A549 (cell line): Measurements from ENCODE around the gene AMOTL1. TPM values are rescaled to one million over a fixed set of nuclear protein-coding genes. Genes with fewer than 3 reads are reported as not detected.

Experiments
- ATAC-seq, 2 experiments: fragments of 200-7000 bp in 1 of 2; fragments of >200 bp in 1 of 2; cut with Nextera tagmentation in 1 of 2; cut with Tn5 transposase in 1 of 2; 3 replicates each; pipeline versions ENCODE4 v1.8.0 to v1.9.1; 2018 to 2020; ENCODE audit warnings: mild to moderate bottlenecking in 1 of 2, moderate library complexity in 1 of 2
- CTCF ChIA-PET: fragments of 300-600 bp; sonication (Branson Sonifier 250); formaldehyde crosslinking; extraction: SDS; loops from one replicate; lab custom pipeline; 2021; ENCODE audit warnings: antibody characterized with exemption, inconsistent platforms; lab: Yijun Ruan, JAX
- POLR2A ChIA-PET: fragments of 350-600 bp; formaldehyde crosslinking; extraction: SDS; loops from one replicate; lab custom pipeline; 2021; ENCODE audit warnings: antibody characterized with exemption, inconsistent platforms; lab: Yijun Ruan, JAX
- DNase-seq, 2 experiments: peaks; one replicate each; pipeline versions ENCODE4 v3.0.0 to v3.0.0-alpha.2; 2011 to 2016; ENCODE audit warnings: low read depth in 1 of 2, low spot score in 1 of 2
- FAIRE-seq: peaks from 2 replicates; lab custom pipeline; 2011; peaks lifted over from hg19 to GRCh38; lab: Jason Lieb, UNC
- H3K27ac ChIP-seq, 2 experiments: fragments of >200 bp; sonication (Bioruptor Twin); formaldehyde crosslinking; 3 replicates each; pipeline ENCODE4 v1.5.1; 2016 to 2017
- H3K4me1 ChIP-seq: fragments of >200 bp; sonication (Bioruptor Twin); formaldehyde crosslinking; 3 replicates; pipeline ENCODE4 v1.6.1; 2016
- H3K4me2 ChIP-seq: fragments of >200 bp; sonication (Bioruptor Twin); formaldehyde crosslinking; 3 replicates; pipeline ENCODE4 v1.6.1; 2016
- H3K4me3 ChIP-seq: fragments of >200 bp; sonication (Bioruptor Twin); formaldehyde crosslinking; 3 replicates; pipeline ENCODE4 v1.5.1; 2016
- H3K9me3 ChIP-seq: fragments of >200 bp; sonication (Bioruptor Twin); formaldehyde crosslinking; 3 replicates; pipeline ENCODE4 v1.6.1; 2016
- ATOH8 ChIP-seq: fragments of 250-450 bp; sonication (Bioruptor Pico); IDR thresholded peaks from 2 replicates; pipeline ENCODE4 v1.5.0; 2020; ENCODE audit warnings: low read depth, mild to moderate bottlenecking, moderate library complexity
- BCL3 ChIP-seq: fragments of >200 bp; sonication (Bioruptor Twin); formaldehyde crosslinking; IDR thresholded peaks from 3 replicates; pipeline ENCODE4 v1.6.1; 2016
- BHLHE40 ChIP-seq: IDR thresholded peaks from 2 replicates; pipeline ENCODE4 v1.6.1; 2012; ENCODE audit warnings: low read depth, low read length, inconsistent platforms
- CBX2 ChIP-seq: fragments of 200-600 bp; sonication (generic); IDR thresholded peaks from 2 replicates; pipeline ENCODE4 v1.6.1; 2016; ENCODE audit warnings: low read depth, mild to moderate bottlenecking, borderline replicate concordance
- CBX8 ChIP-seq: fragments of 200-600 bp; sonication (generic); IDR thresholded peaks from 2 replicates; pipeline ENCODE4 v1.6.1; 2016
- CEBPB ChIP-seq, 2 experiments: fragments of >200 bp in 1 of 2; sonication (Bioruptor Twin) in 1 of 2; formaldehyde crosslinking in 1 of 2; IDR thresholded peaks; 2 replicates each; pipeline ENCODE4 v1.6.1; 2012 to 2016
- EHMT2 ChIP-seq: fragments of 200-600 bp; sonication (generic); IDR thresholded peaks from 2 replicates; pipeline ENCODE4 v1.6.1; 2016; ENCODE audit warnings: antibody characterized with exemption, low read depth, mild to moderate bottlenecking, moderate library complexity
- FOSL2 ChIP-seq, 2 experiments: fragments of 450-650 bp in 1 of 2; fragments of >200 bp in 1 of 2; sonication (Bioruptor Twin) in 1 of 2; formaldehyde crosslinking; IDR thresholded peaks; 2 replicates each; pipeline versions ENCODE4 v1.5.0 to v1.6.1; 2016 to 2020; ENCODE audit warnings: mild to moderate bottlenecking in 1 of 2, moderate library complexity in 1 of 2
- HES2 ChIP-seq: fragments of >200 bp; sonication (Bioruptor Twin); formaldehyde crosslinking; IDR thresholded peaks from 2 replicates; pipeline ENCODE4 v1.6.1; 2016
- HMGXB4 ChIP-seq: fragments of 250-450 bp; sonication (Bioruptor Pico); IDR thresholded peaks from 2 replicates; pipeline ENCODE4 v1.5.0; 2021; ENCODE audit warnings: mild to moderate bottlenecking, moderate library complexity, borderline replicate concordance
- JUNB ChIP-seq: fragments of >200 bp; sonication (Bioruptor Twin); formaldehyde crosslinking; IDR thresholded peaks from 2 replicates; pipeline ENCODE4 v1.6.1; 2016
- KDM1A ChIP-seq: fragments of 200-600 bp; sonication (generic); IDR thresholded peaks from 2 replicates; pipeline ENCODE4 v1.6.1; 2016; ENCODE audit warnings: low read depth, mild to moderate bottlenecking
- KDM5A ChIP-seq: fragments of 200-600 bp; sonication (generic); IDR thresholded peaks from 2 replicates; pipeline ENCODE4 v1.6.1; 2016; ENCODE audit warnings: antibody characterized with exemption, mild to moderate bottlenecking
- MAFK ChIP-seq: fragments of 450-650 bp; IDR thresholded peaks from 2 replicates; pipeline ENCODE4 v1.6.1; 2014; ENCODE audit not compliant: partially characterized antibody
- MYC ChIP-seq: IDR thresholded peaks from 2 replicates; pipeline ENCODE4 v1.6.1; 2012; ENCODE audit warnings: mild to moderate bottlenecking, inconsistent platforms, low read length, improper control_type of control experiment, borderline replicate concordance
- NFE2L2 ChIP-seq: fragments of 150-350 bp; conservative IDR thresholded peaks from 2 replicates; pipeline ENCODE4 v1.6.1; 2014; ENCODE audit warnings: low read length
- NPAS2 ChIP-seq: fragments of 250-450 bp; sonication (Bioruptor Pico); IDR thresholded peaks from 2 replicates; pipeline ENCODE4 v1.8.0; 2022; ENCODE audit warnings: mild to moderate bottlenecking, moderate library complexity, borderline replicate concordance
- PHF8 ChIP-seq: fragments of 200-600 bp; sonication (generic); IDR thresholded peaks from 2 replicates; pipeline ENCODE4 v1.6.1; 2016; ENCODE audit warnings: low read depth, mild to moderate bottlenecking, antibody characterized with exemption, moderate library complexity, borderline replicate concordance
- POLR2A ChIP-seq: IDR thresholded peaks from 2 replicates; pipeline ENCODE4 v1.6.1; 2012; ENCODE audit warnings: mild to moderate bottlenecking, low read length
- RAD21 ChIP-seq, 2 experiments: fragments of >200 bp in 1 of 2; sonication (Bioruptor Twin) in 1 of 2; formaldehyde crosslinking in 1 of 2; IDR thresholded peaks in 1 of 2; conservative IDR thresholded peaks in 1 of 2; 2 replicates in 1 of 2; 3 replicates in 1 of 2; pipeline ENCODE4 v1.6.1; 2012 to 2018; ENCODE audit warnings: inconsistent platforms in 1 of 2
- RARB ChIP-seq: fragments of 250-450 bp; sonication (Bioruptor Pico); IDR thresholded peaks from 2 replicates; pipeline ENCODE4 v1.8.0; 2021; ENCODE audit warnings: mild to moderate bottlenecking, moderate library complexity
- RCOR1 ChIP-seq: fragments of 150-350 bp; IDR thresholded peaks from 2 replicates; pipeline ENCODE4 v1.6.1; 2014; ENCODE audit warnings: antibody characterized with exemption, low read length, low read depth
- RNF2 ChIP-seq: fragments of 200-600 bp; sonication (generic); IDR thresholded peaks from 2 replicates; pipeline ENCODE4 v1.6.1; 2016; ENCODE audit warnings: low read depth, mild to moderate bottlenecking, antibody characterized with exemption, moderate library complexity, borderline replicate concordance
- TFCP2L1 ChIP-seq: fragments of 250-450 bp; sonication (Bioruptor Pico); IDR thresholded peaks from 2 replicates; pipeline ENCODE4 v1.5.0; 2021; ENCODE audit warnings: mild to moderate bottlenecking
- ZSCAN20 ChIP-seq: fragments of 250-450 bp; sonication (Bioruptor Pico); IDR thresholded peaks from 2 replicates; pipeline ENCODE4 v1.8.0; 2022; ENCODE audit warnings: mild to moderate bottlenecking, moderate library complexity
- WGBS: methylation state at CpG from one replicate; pipeline ENCODE4 v1.1.6; 2017; ENCODE audit errors: missing lambda C conversion rate; 5-methylcytosine and 5-hydroxymethylcytosine counted together
- polyA plus RNA-seq, 4 experiments: library from polyadenylated mRNA; depleted of rRNA in 3 of 4; stranded (reverse); fragments of >200 nt; fragmentation: RNase III in 1 of 4; extraction: RNeasy Plus Mini Kit Qiagen cat#74134 plus additional on column Dnase treatment in 1 of 4; gene quantifications; 2 replicates in 3 of 4; 3 replicates in 1 of 4; pipeline ENCODE4 v1.2.3, GENCODE V29; 2011 to 2017

The AMOTL1 gene
- polyA plus RNA-seq, 2 of the 4 experiments (the other 2 are of a cell fraction) = 3.9 to 12.2 TPM

- no peak overlapping the region for H3K4me3 ChIP-seq
- H3K4me2 ChIP-seq = peak overlapping the region; percentile 65
- TF ChIP-seq MAFK (no peak), RAD21 (conservative IDR thresholded peaks at IDR 0.05 in 1 of 2, IDR thresholded peaks at IDR 0.05 in 1 of 2) (no peak), RCOR1 (no peak), KDM1A (no peak), MYC (no peak), HMGXB4 (CRISPR knock-in tag) (no peak)
- FAIRE-seq (no peak), ATAC-seq (no peak), DNase-seq (no peak)
- no peak overlapping the region for H3K27ac ChIP-seq
- POLR2A ChIA-PET = no interaction called here
- CTCF ChIA-PET = interaction anchor here (1.1 to 3.2 kb wide), 2 partner anchors 28 to 144 kb away, joined by 3 to 15 read pairs; no protein-coding TSS in a partner anchor
- H3K4me1 ChIP-seq = peaks cover 20% of the 10 kb centered on the region; the same call in 2 of the 3 replicates
- H3K9me3 ChIP-seq = no peaks in the 10 kb centered on the region
- WGBS = 100% methylated on average over 5 of the region's 5 CpGs
Observed at GRCh38 chr11:94767291-94767690, 865 bp upstream of the AMOTL1 start.

GRCh38 chr11:94768602-94769541 is 716 bp downstream of the AMOTL1 start:
- ChIA-PET POLR2A (interaction anchor here (1.0 kb wide), 1 partner anchor 37 kb away, joined by 3 read pairs; no protein-coding TSS in a partner anchor), CTCF (interaction anchor here (0.6 to 3.2 kb wide), 4 partner anchors 26 to 146 kb away, joined by 3 to 15 read pairs (median 4); no protein-coding TSS in a partner anchor)
- Histone ChIP-seq H3K27ac (peak overlapping the region; percentile 78 to 93), H3K4me1 (peaks cover 20% of the 10 kb centered on the region; the same call in 2 of the 3 replicates), H3K4me3 (peak overlapping the region; percentile 73), H3K9me3 (no peaks in the 10 kb centered on the region), H3K4me2 (peak overlapping the region; percentile 65)
- FAIRE-seq (no peak), DNase-seq (no peak), ATAC-seq (peak; percentile 62 to 73; a peak in 5 of 6 replicates)
- 3% methylated on average over 30 of the region's 91 CpGs for WGBS
- no peak for TF ChIP-seq ATOH8 (CRISPR knock-in tag)
- TF ChIP-seq TFCP2L1 (CRISPR knock-in tag) = no peak
- TF ChIP-seq PHF8 = 0 out of 2 replicates have a peak, but pooled peaks have one; percentile 14
- no peak for TF ChIP-seq RNF2
- no peak for TF ChIP-seq CEBPB (IDR thresholded peaks at IDR 0.05)

- FAIRE-seq = no peak
- POLR2A ChIA-PET = no interaction called here
- TF ChIP-seq CBX8 = no peak
- no peak for TF ChIP-seq EHMT2
- no peak for TF ChIP-seq KDM5A
- no peak for TF ChIP-seq ZSCAN20 (CRISPR knock-in tag)
- TF ChIP-seq FOSL2 (IDR thresholded peaks at IDR 0.05) = no peak
- no peak for TF ChIP-seq FOSL2 (CRISPR knock-in tag; IDR thresholded peaks at IDR 0.05)
- TF ChIP-seq TFCP2L1 (CRISPR knock-in tag) = no peak
- no peak for TF ChIP-seq RARB
- no peak for TF ChIP-seq CBX2
- TF ChIP-seq HMGXB4 (CRISPR knock-in tag) = no peak
- no peak for TF ChIP-seq POLR2A
- no peak for TF ChIP-seq PHF8
- no peak for TF ChIP-seq NFE2L2
- TF ChIP-seq NPAS2 = no peak
- no peak for TF ChIP-seq BHLHE40
- no peak for TF ChIP-seq BCL3
- TF ChIP-seq JUNB = no peak
- no peak for TF ChIP-seq HES2
Observed at GRCh38 chr11:94769880-94770279, 1.7 kb downstream of the AMOTL1 start.

More at GRCh38 chr11:94769880-94770279, 1.7 kb downstream of the AMOTL1 start:
- CTCF ChIA-PET = interaction anchor here (1.4 to 3.2 kb wide), 2 partner anchors 28 to 147 kb away, joined by 4 to 15 read pairs; no protein-coding TSS in a partner anchor
- H3K27ac ChIP-seq = no peak overlapping the region; a peak in 1 of 6 replicates
- ATAC-seq = no peak
- DNase-seq = no peak
- H3K4me3 ChIP-seq = peak overlapping the region; percentile 73; the same call in 2 of the 3 replicates
- WGBS = 72% methylated on average over 8 of the region's 8 CpGs
- peak overlapping the region; percentile 65 for H3K4me2 ChIP-seq
- peaks cover 20% of the 10 kb centered on the region; the same call in 2 of the 3 replicates for H3K4me1 ChIP-seq
- no peaks in the 10 kb centered on the region for H3K9me3 ChIP-seq
